AG10803 (cell line): ENCODE results near the gene GJC3.
"Not testable (repeated sequence)": the region's sequence is repeated elsewhere in the genome, so short reads cannot be mapped to it uniquely, and the experiment has no call there.

Source experiments
- DNase-seq: peaks from one replicate; pipeline ENCODE4 v3.0.0; 2010; ENCODE audit warnings: low read depth
- H3K4me3 ChIP-seq: 2 replicates; pipeline ENCODE4 v1.5.1; 2011; ENCODE audit warnings: mild to moderate bottlenecking, low read length, control low read depth
- CTCF ChIP-seq: conservative IDR thresholded peaks from 2 replicates; pipeline ENCODE4 v1.5.1; 2011; ENCODE audit warnings: mild to moderate bottlenecking, low read length, control low read depth, inconsistent platforms

Gene GJC3

GRCh38 chr7:99928994-99929729, at the start of gene GJC3:
TSS of gene GJC3 (minus strand) at chr7:99929620. CDS start at chr7:99929620, 0 bp downstream.
- peak; percentile 60 for DNase-seq
- H3K4me3 ChIP-seq: peak within 1 kb of the TSS; percentile 41
- TF ChIP-seq CTCF: peak; percentile 49

GRCh38 chr7:99976626-99977025, 47.2 kb upstream of the GJC3 start:
- TF ChIP-seq CTCF: no peak
- no peak overlapping the region for H3K4me3 ChIP-seq
- no peak for DNase-seq

- DNase-seq: no peak
- no peak within 1 kb of the TSS for H3K4me3 ChIP-seq
- TF ChIP-seq CTCF: no peak
Observed at GRCh38 chr7:99975782-99976521, 46.5 kb upstream of the GJC3 start, which contains the start of gene AZGP1. TSS of gene AZGP1 (minus strand) at chr7:99976031. CDS start at chr7:99976020, 11 bp downstream.

- H3K4me3 ChIP-seq: no peak overlapping the region
- no peak for TF ChIP-seq CTCF
Observed at GRCh38 chr7:99974681-99975080, 45.3 kb upstream of the GJC3 start.

GRCh38 chr7:99973817-99974216, 44.4 kb upstream of the GJC3 start:
- not testable (repeated sequence) for DNase-seq, H3K4me3 ChIP-seq

More at GRCh38 chr7:99974681-99975080, 45.3 kb upstream of the GJC3 start:
- DNase-seq: no peak

- DNase-seq: no peak
- TF ChIP-seq CTCF: no peak
- H3K4me3 ChIP-seq: no peak overlapping the region
Observed at GRCh38 chr7:99971242-99971641, 41.8 kb upstream of the GJC3 start.

- not testable (repeated sequence) for H3K4me3 ChIP-seq, DNase-seq
Observed at GRCh38 chr7:99969813-99970212, 40.4 kb upstream of the GJC3 start.

- H3K4me3 ChIP-seq: no peak overlapping the region
- no peak for TF ChIP-seq CTCF
- no peak for DNase-seq
Observed at GRCh38 chr7:99969298-99969697, 39.9 kb upstream of the GJC3 start.
